GM23338 (cell line): ENCODE data around the gene ZNHIT6. TPM values are rescaled to one million over a fixed set of nuclear protein-coding genes. Genes with fewer than 3 reads are reported as not detected.

Experiments
- ATAC-seq: fragments of 200-7000 bp; cut with Tn5 transposase; 3 replicates; pipeline ENCODE4 v1.9.1; 2020
- DNase-seq: peaks from one replicate; pipeline ENCODE4 v3.0.0-alpha.2; 2015; ENCODE audit warnings: low spot score
- H2AFZ ChIP-seq: fragments of 200-600 bp; sonication (generic); 2 replicates; pipeline ENCODE4 v1.8.0; 2016; ENCODE audit warnings: antibody characterized with exemption, mild to moderate bottlenecking, moderate library complexity
- H3F3A ChIP-seq: fragments of 200-600 bp; sonication (generic); replicated peaks from 2 replicates; pipeline ENCODE4 v1.8.0; 2017; ENCODE audit warnings: antibody characterized with exemption, mixed run types, low read depth
- H3K27ac ChIP-seq: fragments of 200-600 bp; sonication (generic); 2 replicates; pipeline ENCODE4 v1.6.1; 2016; ENCODE audit warnings: low read depth
- H3K27me3 ChIP-seq: fragments of 200-600 bp; sonication (generic); 2 replicates; pipeline ENCODE4 v1.8.0; 2016; ENCODE audit warnings: mild to moderate bottlenecking, mixed run types, moderate library complexity; ENCODE audit not compliant: insufficient read depth
- H3K36me3 ChIP-seq: fragments of 200-600 bp; sonication (generic); 2 replicates; pipeline ENCODE4 v1.8.0; 2016; ENCODE audit warnings: mild to moderate bottlenecking; ENCODE audit not compliant: insufficient read depth
- H3K4me1 ChIP-seq: fragments of 200-600 bp; sonication (generic); 2 replicates; pipeline ENCODE4 v1.8.0; 2016; ENCODE audit warnings: mild to moderate bottlenecking, moderate library complexity; ENCODE audit not compliant: insufficient read depth
- H3K4me2 ChIP-seq: fragments of 200-600 bp; sonication (generic); 2 replicates; pipeline ENCODE4 v1.7.1; 2017; ENCODE audit warnings: mixed run types
- H3K4me3 ChIP-seq: fragments of 200-600 bp; sonication (generic); 2 replicates; pipeline ENCODE4 v1.6.1; 2016; ENCODE audit warnings: mixed run types
- H3K79me2 ChIP-seq: fragments of 200-600 bp; sonication (generic); replicated peaks from 2 replicates; pipeline ENCODE4 v1.8.0; 2017; ENCODE audit warnings: mild to moderate bottlenecking; ENCODE audit not compliant: insufficient read depth
- H3K9me2 ChIP-seq: fragments of 200-600 bp; sonication (generic); 2 replicates; pipeline ENCODE4 v1.8.0; 2017; ENCODE audit not compliant: insufficient read depth
- H4K20me1 ChIP-seq: fragments of 200-600 bp; sonication (generic); replicated peaks from 2 replicates; pipeline ENCODE4 v1.8.0; 2017; ENCODE audit warnings: mild to moderate bottlenecking; ENCODE audit not compliant: insufficient read depth
- H3K27ac Mint-ChIP-seq: 2 replicates; pipeline ENCODE4 v1.8.0; 2020; ENCODE audit warnings: inconsistent platforms, mild to moderate bottlenecking, moderate library complexity, mixed read lengths
- H3K27me3 Mint-ChIP-seq: 3 replicates; pipeline ENCODE4 v1.8.0; 2022; ENCODE audit warnings: low read depth, mild to moderate bottlenecking, moderate library complexity, mixed read lengths, inconsistent platforms; ENCODE audit not compliant: insufficient read depth, poor library complexity
- H3K36me3 Mint-ChIP-seq: 3 replicates; pipeline ENCODE4 v1.8.0; 2021; ENCODE audit warnings: low read depth, mild to moderate bottlenecking, inconsistent platforms, moderate library complexity, mixed read lengths
- H3K4me1 Mint-ChIP-seq: 3 replicates; pipeline ENCODE4 v1.8.0; 2020; ENCODE audit warnings: mild to moderate bottlenecking, inconsistent platforms, mixed read lengths
- H3K4me3 Mint-ChIP-seq: 3 replicates; pipeline ENCODE4 v1.8.0; 2021; ENCODE audit warnings: moderate library complexity, mild to moderate bottlenecking, inconsistent platforms, mixed read lengths
- H3K9me3 Mint-ChIP-seq: 3 replicates; pipeline ENCODE4 v1.8.0; 2020; ENCODE audit warnings: moderate library complexity, mild to moderate bottlenecking, inconsistent platforms, mixed read lengths
- CREB1 ChIP-seq: fragments of 250-450 bp; sonication (Bioruptor Pico); IDR thresholded peaks from 2 replicates; pipeline ENCODE4 v1.5.0; 2020; ENCODE audit warnings: low read depth, mild to moderate bottlenecking, moderate library complexity
- EZH2 ChIP-seq: fragments of 200-600 bp; sonication (generic); IDR thresholded peaks from one replicate; pipeline ENCODE4 v1.8.0; 2017; ENCODE audit warnings: antibody characterized with exemption, mild to moderate bottlenecking, low read depth; ENCODE audit not compliant: unreplicated experiment
- EZH2phosphoT487 ChIP-seq: fragments of 200-600 bp; sonication (generic); IDR thresholded peaks from one replicate; pipeline ENCODE4 v1.8.1; 2018; ENCODE audit warnings: antibody characterized with exemption; ENCODE audit not compliant: unreplicated experiment
- JUNB ChIP-seq: IDR thresholded peaks from one replicate; pipeline ENCODE4 v1.6.1; 2016; ENCODE audit warnings: antibody characterized with exemption; ENCODE audit not compliant: unreplicated experiment
- NANOG ChIP-seq: IDR thresholded peaks from 2 replicates; pipeline ENCODE4 v1.6.1; 2016; ENCODE audit warnings: antibody characterized with exemption, borderline replicate concordance
- POLR2AphosphoS5 ChIP-seq: IDR thresholded peaks from 2 replicates; pipeline ENCODE4 v1.6.1; 2016; ENCODE audit warnings: antibody characterized with exemption, low read depth
- STAT1 ChIP-seq: IDR thresholded peaks from one replicate; pipeline ENCODE4 v1.6.1; 2016; ENCODE audit warnings: antibody characterized with exemption; ENCODE audit not compliant: unreplicated experiment
- ZNF114 ChIP-seq: fragments of 250-450 bp; sonication (Bioruptor Pico); IDR thresholded peaks from 2 replicates; pipeline ENCODE4 v1.5.0; 2020; ENCODE audit warnings: mild to moderate bottlenecking, moderate library complexity
- ZNF331 ChIP-seq: fragments of 250-450 bp; sonication (Bioruptor Pico); IDR thresholded peaks from 2 replicates; pipeline ENCODE4 v1.5.0; 2020; ENCODE audit warnings: low read depth, mild to moderate bottlenecking, moderate library complexity
- polyA plus RNA-seq: library from polyadenylated mRNA; unstranded; fragments of >200 nt; fragmentation: Nextera tagmentation; extraction: Ambion mirVana; gene quantifications from 2 replicates; pipeline ENCODE4 v1.2.1, GENCODE V29; 2016
- total RNA-seq: library from RNA; depleted of rRNA; stranded (reverse); fragments of >200 nt; shearing (Covaris generic); gene quantifications from 2 replicates; pipeline ENCODE4 v1.2.3, GENCODE V29; 2014
- TF ChIP-seq, protein P1 (sequence below): fragments of 250-450 bp; sonication (Bioruptor Pico); IDR thresholded peaks from 2 replicates; pipeline ENCODE4 v1.5.0; 2020; ENCODE audit warnings: mild to moderate bottlenecking, moderate library complexity
- TF ChIP-seq, protein P2 (sequence below), 2 experiments: fragments of 200-600 bp in 1 of 2; sonication (generic) in 1 of 2; conservative IDR thresholded peaks; 2 replicates each; pipeline versions ENCODE4 v1.5.1 to v1.6.1; 2016 to 2017; ENCODE audit warnings: antibody characterized with exemption in 2 of 2, low read depth in 2 of 2, mild to moderate bottlenecking in 2 of 2, moderate library complexity in 1 of 2
- TF ChIP-seq, protein P3 (sequence below): IDR thresholded peaks from one replicate; pipeline ENCODE4 v1.6.1; 2018; ENCODE audit warnings: antibody characterized with exemption; ENCODE audit not compliant: unreplicated experiment
- TF ChIP-seq, protein P4 (sequence below): IDR thresholded peaks from 2 replicates; pipeline ENCODE4 v1.6.1; 2016; ENCODE audit warnings: antibody characterized with exemption

ZNHIT6 gene
- total and polyA plus RNA-seq, 2 experiments from 2014 or later: 17.3 to 20.9 TPM

DNA sequence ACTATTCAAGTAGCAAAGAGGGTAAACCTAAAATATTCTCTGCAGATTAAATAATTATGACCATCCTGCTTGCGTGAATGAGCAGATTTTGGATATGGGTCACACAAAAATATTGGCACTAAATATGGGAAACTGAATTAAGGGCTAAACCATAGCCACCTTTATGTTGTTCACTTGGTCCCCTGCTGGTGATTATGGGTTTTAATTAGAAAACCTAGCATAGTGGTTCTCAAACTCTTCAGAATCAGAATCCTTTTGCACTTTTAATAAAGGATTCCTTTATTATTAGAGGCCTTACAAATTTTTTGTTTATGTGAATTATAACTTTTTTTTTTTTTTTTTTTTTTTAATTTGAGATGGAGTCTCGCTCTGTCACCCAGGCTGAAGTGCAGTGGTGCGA is 38.5 kb upstream of the ZNHIT6 start:
- Mint-ChIP-seq H3K4me1 (peaks cover 2% of the 10 kb centered on the region; the same call in 1 of the 3 replicates), H3K4me3 (no peak overlapping the region), H3K27ac (no peak overlapping the region), H3K9me3 (peaks cover 3% of the 10 kb centered on the region; the same call in 1 of the 3 replicates), H3K27me3 (peaks cover 4% of the 10 kb centered on the region), H3K36me3 (0 out of 3 replicates have a peak, but pooled peaks cover 3% of the 10 kb centered on the region)
- no peaks in the 10 kb centered on the region for H3K9me2 ChIP-seq
- no peaks in the 10 kb centered on the region for H3K79me2 ChIP-seq
- H3K36me3 ChIP-seq: no peaks in the 10 kb centered on the region
- no peaks in the 10 kb centered on the region for H4K20me1 ChIP-seq
- DNase-seq: no peak
- H3K27ac ChIP-seq: no peak overlapping the region
- H2AFZ ChIP-seq: no peak overlapping the region
- TF ChIP-seq EZH2 (no peak), CREB1 (CRISPR knock-in tag) (no peak), ZNF331 (CRISPR knock-in tag) (no peak), STAT1 (no peak), POLR2AphosphoS5 (no peak), ZNF114 (CRISPR knock-in tag) (no peak), EZH2phosphoT487 (no peak), JUNB (no peak), NANOG (no peak)
- TF ChIP-seq, protein P1, sequence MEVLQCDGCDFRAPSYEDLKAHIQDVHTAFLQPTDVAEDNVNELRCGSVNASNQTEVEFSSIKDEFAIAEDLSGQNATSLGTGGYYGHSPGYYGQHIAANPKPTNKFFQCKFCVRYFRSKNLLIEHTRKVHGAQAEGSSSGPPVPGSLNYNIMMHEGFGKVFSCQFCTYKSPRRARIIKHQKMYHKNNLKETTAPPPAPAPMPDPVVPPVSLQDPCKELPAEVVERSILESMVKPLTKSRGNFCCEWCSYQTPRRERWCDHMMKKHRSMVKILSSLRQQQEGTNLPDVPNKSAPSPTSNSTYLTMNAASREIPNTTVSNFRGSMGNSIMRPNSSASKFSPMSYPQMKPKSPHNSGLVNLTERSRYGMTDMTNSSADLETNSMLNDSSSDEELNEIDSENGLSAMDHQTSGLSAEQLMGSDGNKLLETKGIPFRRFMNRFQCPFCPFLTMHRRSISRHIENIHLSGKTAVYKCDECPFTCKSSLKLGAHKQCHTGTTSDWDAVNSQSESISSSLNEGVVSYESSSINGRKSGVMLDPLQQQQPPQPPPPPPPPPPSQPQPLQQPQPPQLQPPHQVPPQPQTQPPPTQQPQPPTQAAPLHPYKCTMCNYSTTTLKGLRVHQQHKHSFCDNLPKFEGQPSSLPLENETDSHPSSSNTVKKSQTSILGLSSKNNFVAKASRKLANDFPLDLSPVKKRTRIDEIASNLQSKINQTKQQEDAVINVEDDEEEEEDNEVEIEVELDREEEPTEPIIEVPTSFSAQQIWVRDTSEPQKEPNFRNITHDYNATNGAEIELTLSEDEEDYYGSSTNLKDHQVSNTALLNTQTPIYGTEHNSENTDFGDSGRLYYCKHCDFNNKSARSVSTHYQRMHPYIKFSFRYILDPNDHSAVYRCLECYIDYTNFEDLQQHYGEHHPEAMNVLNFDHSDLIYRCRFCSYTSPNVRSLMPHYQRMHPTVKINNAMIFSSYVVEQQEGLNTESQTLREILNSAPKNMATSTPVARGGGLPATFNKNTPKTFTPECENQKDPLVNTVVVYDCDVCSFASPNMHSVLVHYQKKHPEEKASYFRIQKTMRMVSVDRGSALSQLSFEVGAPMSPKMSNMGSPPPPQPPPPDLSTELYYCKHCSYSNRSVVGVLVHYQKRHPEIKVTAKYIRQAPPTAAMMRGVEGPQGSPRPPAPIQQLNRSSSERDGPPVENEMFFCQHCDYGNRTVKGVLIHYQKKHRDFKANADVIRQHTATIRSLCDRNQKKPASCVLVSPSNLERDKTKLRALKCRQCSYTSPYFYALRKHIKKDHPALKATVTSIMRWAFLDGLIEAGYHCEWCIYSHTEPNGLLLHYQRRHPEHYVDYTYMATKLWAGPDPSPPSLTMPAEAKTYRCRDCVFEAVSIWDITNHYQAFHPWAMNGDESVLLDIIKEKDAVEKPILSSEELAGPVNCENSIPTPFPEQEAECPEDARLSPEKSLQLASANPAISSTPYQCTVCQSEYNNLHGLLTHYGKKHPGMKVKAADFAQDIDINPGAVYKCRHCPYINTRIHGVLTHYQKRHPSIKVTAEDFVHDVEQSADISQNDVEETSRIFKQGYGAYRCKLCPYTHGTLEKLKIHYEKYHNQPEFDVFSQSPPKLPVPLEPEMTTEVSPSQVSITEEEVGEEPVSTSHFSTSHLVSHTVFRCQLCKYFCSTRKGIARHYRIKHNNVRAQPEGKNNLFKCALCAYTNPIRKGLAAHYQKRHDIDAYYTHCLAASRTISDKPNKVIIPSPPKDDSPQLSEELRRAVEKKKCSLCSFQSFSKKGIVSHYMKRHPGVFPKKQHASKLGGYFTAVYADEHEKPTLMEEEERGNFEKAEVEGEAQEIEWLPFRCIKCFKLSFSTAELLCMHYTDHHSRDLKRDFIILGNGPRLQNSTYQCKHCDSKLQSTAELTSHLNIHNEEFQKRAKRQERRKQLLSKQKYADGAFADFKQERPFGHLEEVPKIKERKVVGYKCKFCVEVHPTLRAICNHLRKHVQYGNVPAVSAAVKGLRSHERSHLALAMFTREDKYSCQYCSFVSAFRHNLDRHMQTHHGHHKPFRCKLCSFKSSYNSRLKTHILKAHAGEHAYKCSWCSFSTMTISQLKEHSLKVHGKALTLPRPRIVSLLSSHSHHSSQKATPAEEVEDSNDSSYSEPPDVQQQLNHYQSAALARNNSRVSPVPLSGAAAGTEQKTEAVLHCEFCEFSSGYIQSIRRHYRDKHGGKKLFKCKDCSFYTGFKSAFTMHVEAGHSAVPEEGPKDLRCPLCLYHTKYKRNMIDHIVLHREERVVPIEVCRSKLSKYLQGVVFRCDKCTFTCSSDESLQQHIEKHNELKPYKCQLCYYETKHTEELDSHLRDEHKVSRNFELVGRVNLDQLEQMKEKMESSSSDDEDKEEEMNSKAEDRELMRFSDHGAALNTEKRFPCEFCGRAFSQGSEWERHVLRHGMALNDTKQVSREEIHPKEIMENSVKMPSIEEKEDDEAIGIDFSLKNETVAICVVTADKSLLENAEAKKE (CRISPR knock-in tag): no peak
- TF ChIP-seq, protein P2, sequence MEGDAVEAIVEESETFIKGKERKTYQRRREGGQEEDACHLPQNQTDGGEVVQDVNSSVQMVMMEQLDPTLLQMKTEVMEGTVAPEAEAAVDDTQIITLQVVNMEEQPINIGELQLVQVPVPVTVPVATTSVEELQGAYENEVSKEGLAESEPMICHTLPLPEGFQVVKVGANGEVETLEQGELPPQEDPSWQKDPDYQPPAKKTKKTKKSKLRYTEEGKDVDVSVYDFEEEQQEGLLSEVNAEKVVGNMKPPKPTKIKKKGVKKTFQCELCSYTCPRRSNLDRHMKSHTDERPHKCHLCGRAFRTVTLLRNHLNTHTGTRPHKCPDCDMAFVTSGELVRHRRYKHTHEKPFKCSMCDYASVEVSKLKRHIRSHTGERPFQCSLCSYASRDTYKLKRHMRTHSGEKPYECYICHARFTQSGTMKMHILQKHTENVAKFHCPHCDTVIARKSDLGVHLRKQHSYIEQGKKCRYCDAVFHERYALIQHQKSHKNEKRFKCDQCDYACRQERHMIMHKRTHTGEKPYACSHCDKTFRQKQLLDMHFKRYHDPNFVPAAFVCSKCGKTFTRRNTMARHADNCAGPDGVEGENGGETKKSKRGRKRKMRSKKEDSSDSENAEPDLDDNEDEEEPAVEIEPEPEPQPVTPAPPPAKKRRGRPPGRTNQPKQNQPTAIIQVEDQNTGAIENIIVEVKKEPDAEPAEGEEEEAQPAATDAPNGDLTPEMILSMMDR (conservative IDR thresholded peaks at IDR 0.05; ENCODE audit: low read depth in 2 of 2): no peak; a peak in 1 of 4 replicates
- TF ChIP-seq, protein P3, sequence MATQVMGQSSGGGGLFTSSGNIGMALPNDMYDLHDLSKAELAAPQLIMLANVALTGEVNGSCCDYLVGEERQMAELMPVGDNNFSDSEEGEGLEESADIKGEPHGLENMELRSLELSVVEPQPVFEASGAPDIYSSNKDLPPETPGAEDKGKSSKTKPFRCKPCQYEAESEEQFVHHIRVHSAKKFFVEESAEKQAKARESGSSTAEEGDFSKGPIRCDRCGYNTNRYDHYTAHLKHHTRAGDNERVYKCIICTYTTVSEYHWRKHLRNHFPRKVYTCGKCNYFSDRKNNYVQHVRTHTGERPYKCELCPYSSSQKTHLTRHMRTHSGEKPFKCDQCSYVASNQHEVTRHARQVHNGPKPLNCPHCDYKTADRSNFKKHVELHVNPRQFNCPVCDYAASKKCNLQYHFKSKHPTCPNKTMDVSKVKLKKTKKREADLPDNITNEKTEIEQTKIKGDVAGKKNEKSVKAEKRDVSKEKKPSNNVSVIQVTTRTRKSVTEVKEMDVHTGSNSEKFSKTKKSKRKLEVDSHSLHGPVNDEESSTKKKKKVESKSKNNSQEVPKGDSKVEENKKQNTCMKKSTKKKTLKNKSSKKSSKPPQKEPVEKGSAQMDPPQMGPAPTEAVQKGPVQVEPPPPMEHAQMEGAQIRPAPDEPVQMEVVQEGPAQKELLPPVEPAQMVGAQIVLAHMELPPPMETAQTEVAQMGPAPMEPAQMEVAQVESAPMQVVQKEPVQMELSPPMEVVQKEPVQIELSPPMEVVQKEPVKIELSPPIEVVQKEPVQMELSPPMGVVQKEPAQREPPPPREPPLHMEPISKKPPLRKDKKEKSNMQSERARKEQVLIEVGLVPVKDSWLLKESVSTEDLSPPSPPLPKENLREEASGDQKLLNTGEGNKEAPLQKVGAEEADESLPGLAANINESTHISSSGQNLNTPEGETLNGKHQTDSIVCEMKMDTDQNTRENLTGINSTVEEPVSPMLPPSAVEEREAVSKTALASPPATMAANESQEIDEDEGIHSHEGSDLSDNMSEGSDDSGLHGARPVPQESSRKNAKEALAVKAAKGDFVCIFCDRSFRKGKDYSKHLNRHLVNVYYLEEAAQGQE: no peak
- TF ChIP-seq, protein P4, sequence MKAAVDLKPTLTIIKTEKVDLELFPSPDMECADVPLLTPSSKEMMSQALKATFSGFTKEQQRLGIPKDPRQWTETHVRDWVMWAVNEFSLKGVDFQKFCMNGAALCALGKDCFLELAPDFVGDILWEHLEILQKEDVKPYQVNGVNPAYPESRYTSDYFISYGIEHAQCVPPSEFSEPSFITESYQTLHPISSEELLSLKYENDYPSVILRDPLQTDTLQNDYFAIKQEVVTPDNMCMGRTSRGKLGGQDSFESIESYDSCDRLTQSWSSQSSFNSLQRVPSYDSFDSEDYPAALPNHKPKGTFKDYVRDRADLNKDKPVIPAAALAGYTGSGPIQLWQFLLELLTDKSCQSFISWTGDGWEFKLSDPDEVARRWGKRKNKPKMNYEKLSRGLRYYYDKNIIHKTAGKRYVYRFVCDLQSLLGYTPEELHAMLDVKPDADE: no peak
- no peaks in the 10 kb centered on the region for H3F3A ChIP-seq
- no peaks in the 10 kb centered on the region for H3K27me3 ChIP-seq
- no peak overlapping the region for H3K4me3 ChIP-seq
- H3K4me2 ChIP-seq: no peak overlapping the region
- no peaks in the 10 kb centered on the region for H3K4me1 ChIP-seq
- ATAC-seq: no peak
